NCI-H1092 treated with DMSO at 0.1 percent for 48 hours (cell line): ENCODE data around the gene MIAT.

Source experiments
- DNase-seq: peaks from one replicate; lab custom pipeline; 2025; lab: John Stamatoyannopoulos, UW

Gene MIAT

DNA sequence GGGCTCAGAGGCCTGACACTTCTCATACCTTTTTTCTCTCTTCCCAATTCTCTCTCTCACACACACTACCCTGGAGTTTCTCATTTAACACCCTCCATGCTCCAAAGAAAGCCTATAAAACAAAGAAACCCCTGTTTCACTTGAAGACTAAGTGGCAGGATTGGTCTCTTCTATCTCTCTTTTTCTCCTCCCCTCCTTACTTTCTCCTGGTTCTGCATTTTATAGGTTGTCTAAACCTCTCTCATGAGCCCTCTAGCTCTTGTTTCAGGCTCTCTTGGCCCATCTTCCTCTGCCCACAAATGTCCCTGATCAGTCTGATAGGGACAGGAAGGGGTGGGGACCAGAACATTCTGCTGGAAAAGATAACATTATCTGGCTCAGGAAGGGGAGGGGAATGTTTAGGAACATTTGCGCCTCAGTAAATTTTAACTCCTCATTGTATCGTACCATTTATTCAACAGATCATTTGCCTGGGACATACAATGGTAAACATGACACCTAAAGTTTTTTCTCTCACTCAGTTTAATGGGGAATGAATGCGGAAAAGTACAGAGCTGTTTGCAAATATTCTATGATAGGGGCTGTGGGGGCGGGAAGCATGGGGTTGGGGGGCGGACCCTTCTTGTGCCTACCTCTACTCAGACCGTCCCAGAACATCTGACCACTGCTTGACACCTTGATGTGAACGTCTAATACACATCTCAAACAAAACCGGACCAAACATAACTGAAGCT, 24.8 kb upstream of the MIAT start:
- no peak for DNase-seq

DNA sequence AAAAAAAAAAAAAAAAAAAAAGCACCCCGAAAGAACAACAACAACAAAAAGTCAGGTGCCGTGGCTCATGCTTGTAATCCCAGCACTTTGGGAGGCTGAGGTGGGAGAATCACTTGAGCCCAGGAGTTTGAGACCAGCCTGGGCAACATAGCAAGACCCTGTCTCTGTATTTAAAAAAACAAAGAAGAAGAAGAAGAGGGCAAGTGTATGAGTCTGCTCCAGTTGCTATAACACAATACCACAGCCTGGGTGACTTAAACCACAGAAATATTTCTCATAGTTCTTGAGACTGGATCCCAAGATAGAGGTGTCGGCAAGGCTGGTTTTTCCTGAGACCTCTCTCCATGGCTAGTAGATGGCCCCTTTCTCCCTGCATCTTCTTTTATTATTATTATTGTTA, 23.2 kb upstream of the MIAT start:
- no peak for DNase-seq

DNA sequence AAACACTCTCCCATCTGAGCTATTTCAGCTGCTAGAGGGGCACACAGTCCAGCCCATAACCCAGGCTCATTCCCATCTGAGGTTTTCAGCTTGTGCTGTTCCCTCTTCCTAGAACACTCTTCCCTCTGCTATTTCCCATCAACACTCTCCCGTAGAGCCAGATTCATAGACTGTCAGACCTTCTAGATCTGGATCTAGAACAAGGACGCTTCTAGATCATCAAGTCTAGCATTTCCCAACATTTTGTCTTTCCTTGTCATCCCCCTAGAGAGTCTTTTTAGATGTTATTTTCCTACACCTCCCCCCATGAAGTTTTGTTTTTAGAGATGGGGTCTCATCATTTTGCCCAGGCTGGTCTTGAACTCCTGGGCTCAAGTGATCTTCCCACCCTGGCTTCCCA, 22.3 kb upstream of the MIAT start:
- no peak for DNase-seq

DNA sequence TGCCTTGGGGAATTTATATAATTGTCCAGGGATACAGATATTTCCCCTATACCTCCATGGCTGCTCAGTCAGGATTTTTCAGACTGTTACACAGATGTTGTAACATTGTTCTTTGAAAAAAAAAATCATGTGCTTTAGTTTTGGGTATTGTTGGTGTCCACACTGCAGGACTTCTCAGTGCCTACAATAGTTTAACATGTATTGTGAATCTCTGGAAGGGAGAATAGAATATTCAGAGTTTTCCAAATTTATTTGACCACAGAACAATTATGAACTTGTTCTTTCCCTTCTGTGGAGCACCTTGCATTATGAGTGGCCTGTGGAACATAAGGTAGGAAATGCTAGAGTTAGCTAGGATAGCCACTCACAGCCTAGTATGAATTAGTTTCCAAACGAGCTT, 21.1 kb upstream of the MIAT start:
- DNase-seq = no peak

DNA sequence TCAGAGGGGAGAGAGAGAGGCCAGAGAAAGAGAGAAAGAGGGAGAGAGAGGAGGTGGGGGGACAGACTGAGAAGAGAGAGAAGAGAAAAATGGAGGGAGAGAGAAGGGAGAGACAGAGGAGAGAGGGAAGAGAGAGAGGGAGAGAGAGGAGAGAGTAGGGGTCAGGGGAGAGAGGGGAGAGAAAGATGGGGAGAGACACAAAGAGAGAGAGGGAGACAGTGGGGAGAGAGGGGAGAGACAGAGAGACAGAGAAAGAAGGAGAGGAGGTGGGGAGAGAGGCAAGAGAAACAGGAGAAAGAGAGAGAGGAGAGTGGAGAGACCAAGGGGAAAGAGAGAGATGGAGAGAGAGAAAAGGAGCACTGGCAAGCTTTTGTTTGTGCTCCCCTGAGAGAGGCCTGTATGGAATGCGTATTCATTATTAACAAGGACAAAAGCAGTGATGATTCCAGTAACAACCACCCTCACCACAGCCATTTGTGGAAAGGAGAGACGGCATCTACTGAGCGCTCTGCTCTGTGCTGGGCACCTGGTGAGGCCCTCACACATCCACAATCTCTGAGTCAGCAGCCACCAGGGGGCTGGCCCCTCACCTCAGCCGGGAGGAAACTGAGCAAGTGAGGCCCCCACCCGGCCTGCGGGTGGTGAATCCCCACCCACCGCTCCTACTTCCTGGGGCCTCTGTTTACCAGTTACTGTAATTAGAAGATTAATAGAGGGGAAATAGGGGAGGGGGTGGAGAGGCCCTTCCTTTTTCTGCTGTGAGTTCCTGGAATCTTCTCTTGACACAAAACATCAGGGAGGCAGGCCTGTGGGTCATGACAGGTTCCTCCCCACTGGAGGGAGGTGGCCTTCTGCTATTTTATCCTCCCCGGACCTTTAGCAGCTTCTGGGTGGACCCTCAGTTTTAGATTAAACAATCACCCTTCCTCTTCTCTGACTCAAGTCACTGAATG, 14.6 kb upstream of the MIAT start:
- peak; percentile 27 for DNase-seq

DNA sequence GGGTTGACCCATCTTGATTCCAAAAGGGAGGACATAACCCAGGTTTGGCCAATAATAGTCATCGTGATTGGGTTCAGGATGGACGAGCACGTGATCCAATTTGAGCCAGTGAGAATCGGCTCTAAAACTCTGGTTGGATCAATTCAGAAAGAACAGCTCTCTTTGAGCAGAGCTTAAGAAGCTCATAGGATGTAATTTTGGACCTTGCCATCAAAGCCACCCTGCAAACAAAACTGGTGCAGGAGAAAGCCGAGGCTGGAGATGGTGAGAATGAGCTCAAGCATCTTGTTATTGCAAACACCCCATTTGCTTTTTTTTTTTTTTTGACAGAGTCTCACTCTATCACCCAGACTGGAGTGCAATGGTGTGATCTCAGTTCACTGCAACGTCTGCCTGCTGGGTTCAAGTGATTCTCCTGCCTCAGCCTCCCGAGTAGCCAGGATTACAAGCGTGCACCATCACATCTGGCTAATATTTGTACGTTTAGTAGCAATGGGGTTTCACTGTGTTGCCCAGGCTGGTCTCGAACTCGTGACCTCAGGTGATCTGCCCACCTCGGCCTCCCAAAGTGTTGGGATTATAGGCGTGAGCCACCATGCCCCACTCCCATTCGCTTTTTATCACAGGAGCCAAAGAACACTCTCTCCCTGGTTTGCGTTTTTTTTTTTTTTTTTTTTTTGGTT, 13.8 kb upstream of the MIAT start:
- DNase-seq = no peak

DNA sequence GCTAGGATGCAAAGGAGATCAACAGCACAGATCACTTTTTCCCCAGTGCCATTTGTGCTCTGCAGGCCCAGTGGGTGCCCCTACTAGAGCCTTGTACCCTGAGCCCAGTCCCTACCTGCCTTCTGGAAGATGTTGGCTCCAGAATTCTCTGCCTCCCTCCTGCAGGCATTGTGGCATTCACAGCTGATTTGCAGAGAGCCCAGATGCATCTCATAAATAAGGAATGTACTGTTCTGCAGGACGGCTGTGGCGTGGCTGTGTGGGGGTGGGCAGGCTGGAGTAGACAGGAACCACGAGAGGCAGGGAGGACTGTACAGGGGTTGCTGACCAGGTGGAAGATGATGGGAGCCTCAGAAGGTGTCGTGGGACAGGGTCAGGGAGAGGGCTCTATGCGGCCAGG, 11.2 kb upstream of the MIAT start:
- DNase-seq = peak; percentile 60

DNA sequence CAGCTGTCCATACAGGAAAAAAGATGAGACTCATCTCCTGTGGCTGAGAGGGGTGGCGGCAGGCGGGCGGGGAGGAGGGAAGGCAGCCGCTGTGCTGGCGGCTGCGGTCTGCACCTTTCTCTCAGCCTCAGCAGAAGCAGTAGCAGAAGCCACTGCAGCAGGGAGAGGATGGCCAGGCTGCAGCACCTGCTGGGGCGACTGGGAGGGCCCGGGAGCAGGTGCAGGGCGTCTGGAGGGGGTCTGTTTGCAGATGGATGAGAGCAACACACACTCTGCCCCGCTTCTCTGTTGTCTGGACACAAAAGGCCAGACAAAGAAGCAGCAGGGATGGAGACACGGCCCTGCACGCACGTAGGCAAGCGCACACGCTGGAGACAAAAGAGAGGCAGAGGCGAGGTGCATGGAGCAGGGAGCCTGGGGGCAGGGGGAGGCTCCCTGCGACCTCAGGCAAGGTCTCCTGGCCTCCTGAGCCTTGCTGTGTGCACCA, 9.3 kb upstream of the MIAT start:
- peak; percentile 98 for DNase-seq

DNA sequence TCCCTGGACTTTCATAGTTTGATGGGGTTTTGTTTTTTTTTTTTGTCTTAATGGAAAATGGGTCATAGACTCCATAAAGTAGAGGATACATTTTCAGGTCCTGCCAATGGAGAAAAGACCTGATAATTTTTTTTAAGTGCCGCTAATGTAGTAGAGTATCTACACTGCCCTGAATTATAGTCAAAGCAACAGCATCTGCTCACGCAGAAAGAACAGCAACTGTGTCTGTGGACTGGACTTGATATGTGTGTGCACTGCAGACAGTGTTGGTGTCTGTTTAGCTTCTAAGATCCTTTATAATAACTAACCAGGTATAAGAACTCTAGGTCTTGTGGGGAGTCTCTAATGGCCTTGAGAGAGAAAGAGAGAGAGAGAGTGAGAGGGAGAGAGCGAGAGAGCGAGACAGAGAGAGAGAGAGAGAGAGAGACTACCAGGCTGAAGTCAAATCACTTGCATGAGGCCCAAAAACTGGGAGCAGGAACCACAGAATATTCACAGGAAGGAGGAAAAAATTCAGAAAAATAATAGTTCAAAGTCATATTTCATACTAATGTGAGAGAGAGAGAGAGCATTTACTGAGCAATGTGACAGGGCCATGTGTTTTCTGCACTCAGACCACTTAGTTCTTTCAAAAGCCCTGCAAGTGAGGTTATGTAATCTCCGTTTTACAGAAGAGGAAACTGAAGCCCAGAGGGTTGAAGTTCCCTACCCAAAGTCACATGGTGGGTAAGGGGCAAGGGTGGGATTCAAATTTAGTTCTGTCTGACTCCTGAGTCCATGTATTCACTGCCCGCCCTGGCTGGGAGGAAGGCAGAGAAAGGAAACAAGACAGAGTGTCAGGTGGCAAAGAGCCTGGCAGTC, 8.6 kb upstream of the MIAT start:
- peak; percentile 85 for DNase-seq

DNA sequence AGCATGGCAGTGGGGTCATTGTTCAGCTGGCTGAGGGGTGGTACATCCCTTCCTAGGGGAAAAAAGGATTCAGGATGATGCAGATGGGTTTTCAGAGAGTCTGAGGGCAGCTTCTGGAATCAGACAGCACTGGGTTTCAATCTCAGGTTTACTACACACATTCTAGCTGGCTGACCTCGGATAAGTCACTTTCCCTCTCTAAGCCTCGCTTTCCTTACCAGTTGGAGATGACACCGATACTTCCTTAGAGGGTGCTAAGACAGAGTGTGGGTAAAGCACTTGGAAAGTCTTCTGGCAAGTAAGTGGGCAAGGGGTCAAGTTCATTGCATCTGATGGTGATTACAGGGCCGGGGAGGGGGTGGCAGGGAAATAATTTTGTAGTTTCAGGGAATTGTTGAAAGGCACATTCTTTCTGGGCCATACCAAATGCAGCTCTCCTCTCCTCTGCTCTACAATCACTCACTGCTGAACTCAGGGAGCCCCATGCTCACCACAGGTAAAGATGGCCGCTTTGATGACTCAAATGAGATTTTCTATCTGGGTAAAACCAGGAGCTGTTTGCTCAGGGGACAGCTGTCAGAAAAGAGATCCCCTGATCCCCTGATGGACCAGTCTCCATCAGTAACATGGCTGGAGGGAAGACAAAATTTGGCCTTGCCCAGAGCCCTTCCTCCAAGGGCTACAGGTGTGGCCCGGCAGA, 6.5 kb upstream of the MIAT start:
- DNase-seq = no peak

DNA sequence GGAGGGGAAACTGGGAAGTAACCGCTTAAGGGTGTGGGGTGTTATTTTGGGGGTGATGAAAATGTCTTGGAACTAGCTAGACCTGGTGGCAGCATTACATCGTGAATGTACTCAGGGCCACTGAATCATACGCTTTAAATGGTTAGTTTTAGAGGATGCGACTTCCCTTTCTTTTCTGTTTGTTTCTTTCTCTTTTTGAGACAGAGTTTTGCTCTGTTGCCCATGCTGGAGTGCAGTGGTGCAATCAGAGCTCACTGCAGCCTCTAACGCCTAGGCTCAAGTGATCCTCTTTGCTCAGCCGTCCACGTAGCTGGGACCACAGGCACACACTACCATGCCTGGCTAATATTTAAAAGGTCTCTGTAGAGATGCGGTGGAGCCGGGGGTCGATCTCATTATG, 5.6 kb upstream of the MIAT start:
- no peak for DNase-seq

DNA sequence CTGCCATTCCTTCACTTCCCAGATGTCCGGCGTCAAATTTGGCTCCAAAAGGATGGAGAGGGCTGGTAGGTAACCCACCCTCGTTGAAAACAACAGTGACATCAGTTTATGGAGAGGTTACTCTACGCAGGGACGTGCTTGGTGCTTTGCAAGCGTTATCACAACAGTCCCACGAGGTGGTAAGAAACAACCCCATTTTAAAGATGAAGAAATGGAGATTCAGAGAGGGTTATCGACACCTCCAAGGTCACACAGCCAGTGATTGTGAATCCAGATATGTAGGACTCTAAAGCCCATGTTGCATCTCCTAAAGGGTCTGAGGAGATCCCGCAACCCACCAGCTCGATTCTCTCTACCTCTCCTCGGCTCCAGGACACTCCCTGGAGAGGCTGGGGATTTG, 773 bp downstream of the MIAT start:
- DNase-seq = no peak

DNA sequence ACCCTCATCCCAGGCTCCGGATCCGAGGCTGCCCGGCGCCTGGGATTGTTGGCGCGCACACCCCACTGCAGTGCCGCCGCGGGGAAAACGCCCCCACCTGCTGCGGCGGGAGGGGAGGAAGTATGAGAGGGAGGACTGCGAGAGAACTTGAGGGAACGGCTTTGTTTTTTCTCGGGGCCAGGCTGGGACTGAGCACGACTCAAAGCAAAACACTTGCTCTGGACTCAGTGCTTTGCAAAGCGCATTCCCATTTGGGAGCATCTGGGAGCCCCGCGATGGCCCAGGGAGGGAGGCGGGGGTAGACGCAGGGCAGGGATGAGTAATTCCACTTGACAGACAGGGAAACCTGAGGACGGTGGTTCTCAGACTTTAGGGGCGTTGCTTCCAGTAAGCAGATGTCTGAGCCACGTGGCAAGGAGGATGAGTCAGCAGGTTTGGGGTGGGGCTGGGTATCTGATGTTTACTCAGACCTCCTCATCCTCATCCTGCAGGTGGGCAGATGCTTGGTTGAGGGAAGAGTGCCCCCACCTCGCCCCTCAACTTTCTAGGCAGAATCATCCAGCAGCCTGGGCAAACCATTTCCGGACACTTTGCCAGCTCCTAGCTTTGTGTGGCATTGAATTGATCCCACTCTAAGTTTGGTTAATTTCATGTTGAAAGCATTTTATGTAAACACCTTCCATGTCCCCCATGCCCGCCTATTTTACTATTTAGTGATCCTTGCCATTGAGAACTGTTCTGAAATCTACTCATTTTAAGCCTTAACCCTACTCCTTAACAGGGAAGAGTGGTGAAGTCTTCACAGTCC, 1.5 kb downstream of the MIAT start:
- DNase-seq = peak; percentile 82

DNA sequence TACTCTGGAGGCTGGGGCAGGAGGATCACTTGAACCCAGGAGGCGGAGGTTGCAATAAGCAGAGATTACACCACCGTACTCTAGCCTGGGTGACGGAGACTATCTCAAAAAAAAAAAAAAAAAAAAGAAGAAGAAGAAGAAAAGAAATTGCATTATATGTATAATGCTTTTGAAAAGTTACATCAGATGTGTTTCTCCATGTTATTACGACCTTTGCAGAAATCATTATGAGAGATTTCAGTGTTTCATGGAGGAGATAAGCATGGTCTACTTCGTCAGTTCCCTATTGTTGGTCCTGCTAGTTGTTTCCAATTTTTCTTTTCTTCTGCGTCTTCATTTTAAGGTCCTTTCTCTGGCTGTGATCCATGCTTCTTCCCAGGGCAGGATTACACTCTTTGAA, 3.0 kb downstream of the MIAT start:
- DNase-seq = no peak

DNA sequence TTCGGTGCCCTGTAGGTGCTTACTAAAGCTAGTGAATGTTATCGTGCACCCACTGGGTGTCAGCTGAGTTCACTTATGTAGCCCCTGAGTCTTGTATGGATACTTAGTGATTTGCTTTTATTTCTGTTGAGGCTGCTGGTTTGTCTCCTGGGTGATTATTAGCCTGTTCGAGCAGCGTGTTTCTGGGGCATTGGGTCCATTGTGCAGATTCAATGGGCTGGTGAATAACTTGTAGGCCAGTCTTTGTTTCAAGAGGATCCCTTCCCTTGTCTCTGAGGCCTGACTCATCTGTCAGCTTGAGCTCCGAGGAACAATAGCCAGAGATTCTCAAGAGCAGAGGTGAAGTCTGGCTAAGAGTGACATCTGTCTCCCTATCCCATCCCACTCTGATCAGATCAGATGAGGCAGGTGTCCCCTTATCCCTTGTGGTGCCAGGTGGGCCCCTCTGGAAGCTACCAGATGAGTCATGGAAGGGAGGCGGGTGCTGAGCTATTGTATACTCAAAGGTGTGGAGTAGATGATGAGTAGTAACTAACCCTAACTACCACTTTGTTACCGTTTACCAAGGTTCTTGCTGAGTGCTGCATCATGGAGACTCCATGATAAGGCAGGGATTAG, 3.7 kb downstream of the MIAT start:
- DNase-seq = no peak

DNA sequence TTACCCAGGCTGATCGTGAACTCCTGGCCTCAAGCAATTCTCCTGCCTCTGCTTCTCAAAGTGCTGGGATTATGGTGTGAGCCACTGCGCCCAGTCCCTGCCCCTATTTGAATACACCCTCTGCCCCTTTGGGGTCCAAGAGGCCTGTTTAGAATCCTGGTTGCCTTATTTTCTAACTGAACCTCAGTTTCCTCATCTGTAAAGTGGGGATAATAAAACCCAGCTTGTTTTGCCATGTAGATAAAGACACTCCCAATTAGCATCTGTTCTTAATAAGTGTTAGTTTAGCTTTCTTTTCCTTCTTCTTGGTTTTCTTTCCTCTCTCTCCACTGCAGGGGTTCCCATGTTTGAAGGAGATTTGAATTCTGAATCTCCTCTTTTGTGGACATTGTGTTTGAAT, 4.8 kb downstream of the MIAT start:
- no peak for DNase-seq

DNA sequence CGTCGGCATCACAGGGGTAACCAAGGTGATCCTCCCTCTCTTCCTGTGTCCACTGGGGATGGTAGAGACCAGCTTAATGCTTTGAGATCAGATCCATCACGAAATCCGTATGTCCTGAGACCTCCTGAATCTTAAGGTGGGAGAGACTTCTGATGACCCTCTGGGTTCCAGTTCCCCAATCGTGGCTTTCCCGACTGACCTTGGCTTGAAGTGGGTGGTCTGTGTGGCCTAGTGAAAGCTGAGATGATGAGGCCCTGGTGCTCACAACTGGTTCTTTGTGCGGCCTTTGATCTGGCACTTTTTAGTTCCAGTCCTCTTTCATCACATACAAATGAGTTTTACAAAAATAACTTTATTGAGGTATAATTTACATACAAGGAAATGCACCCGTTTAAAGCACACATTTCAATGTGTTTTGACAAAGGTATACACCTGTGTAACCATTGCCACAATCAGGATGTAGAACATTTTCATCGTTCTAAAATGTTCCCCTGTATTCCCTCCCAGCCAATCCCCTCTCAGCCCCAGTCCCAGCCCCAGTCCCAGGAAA, 6.1 kb downstream of the MIAT start:
- DNase-seq = no peak

DNA sequence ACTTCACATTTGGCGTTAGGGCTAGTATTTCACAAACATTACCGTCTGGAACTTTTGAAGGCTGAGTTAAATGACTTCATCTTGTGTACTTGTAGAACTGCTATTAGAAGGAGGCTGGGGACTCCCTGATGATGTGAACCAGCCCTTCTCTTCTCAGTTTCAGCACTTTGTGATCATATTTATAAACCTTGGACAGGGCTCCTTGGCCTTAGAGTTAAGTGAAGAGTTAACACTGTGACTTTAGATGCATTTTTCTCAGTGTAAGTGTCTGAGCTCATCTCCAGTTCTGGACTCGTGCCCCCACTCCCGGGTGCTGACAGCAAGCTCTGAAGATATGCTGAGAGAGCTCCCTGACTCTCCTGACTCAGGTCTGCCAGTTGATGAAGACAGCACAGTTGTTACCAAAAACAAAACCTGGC, 8.4 kb downstream of the MIAT start:
- DNase-seq = no peak

DNA sequence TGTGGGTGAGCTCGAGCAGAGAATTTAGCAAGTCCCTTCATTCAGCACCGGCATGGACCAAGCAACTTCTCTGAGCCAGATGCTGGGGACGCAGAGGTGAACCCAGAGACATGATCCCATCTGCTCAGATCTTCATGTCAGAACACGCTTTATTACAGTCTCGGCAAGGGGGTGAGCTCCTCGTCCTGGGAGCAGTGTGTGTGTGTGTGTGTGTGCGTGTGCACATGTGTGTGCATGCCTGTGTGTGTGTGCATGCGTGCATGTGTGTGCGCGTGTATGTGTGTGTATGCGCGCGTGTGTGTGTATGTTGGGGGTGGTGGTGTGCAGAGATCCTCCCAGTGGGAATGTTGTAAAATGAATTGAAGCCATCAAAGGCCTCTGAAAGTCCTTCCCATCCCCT, 9.8 kb downstream of the MIAT start:
- DNase-seq = no peak
